ENCODE data around the gene TRHDE.

DNA sequence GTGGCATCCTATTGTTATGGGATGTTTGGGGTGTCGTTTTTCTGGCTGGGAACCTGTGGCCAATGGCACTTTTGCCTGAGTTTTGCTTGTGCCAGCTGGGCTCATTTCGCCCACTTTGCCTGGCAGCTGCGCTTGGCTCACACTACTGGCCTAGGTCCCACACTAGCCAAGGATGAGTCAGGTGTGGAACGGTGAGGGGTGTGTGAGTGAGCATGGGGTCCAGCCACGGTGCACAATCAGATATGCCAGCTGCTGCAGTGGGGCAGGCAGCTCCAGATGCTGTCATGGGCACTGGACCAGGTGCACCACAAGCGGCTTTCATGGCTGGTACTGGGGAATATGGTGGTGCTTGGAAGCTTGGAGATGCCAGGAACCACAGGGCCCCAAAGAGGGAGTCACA lies 21.5 kb downstream of the TRHDE start:
- TF ChIP-seq, protein P1, sequence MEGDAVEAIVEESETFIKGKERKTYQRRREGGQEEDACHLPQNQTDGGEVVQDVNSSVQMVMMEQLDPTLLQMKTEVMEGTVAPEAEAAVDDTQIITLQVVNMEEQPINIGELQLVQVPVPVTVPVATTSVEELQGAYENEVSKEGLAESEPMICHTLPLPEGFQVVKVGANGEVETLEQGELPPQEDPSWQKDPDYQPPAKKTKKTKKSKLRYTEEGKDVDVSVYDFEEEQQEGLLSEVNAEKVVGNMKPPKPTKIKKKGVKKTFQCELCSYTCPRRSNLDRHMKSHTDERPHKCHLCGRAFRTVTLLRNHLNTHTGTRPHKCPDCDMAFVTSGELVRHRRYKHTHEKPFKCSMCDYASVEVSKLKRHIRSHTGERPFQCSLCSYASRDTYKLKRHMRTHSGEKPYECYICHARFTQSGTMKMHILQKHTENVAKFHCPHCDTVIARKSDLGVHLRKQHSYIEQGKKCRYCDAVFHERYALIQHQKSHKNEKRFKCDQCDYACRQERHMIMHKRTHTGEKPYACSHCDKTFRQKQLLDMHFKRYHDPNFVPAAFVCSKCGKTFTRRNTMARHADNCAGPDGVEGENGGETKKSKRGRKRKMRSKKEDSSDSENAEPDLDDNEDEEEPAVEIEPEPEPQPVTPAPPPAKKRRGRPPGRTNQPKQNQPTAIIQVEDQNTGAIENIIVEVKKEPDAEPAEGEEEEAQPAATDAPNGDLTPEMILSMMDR (optimal IDR thresholded peaks at IDR 0.05 in 1 of 3, IDR thresholded peaks at IDR 0.05 in 1 of 3, conservative IDR thresholded peaks at IDR 0.05 in 1 of 3; ENCODE audit: extremely low read depth in 1 of 3, insufficient read depth in 2 of 3, low read length in 3 of 3) = no peak
- no peak for TF ChIP-seq EZH2 (IDR thresholded peaks at IDR 0.05; ENCODE audit: low read length)
